GM10847 (cell line): ENCODE data around the gene MRTFA.

Experiments used
- POLR2A ChIP-seq: IDR thresholded peaks from 2 replicates; pipeline ENCODE4 v1.6.1; 2011; ENCODE audit not compliant: insufficient read length; ENCODE audit errors: extremely low read depth

Gene MRTFA

GRCh38 chr22:40526960-40527359 lies 109.6 kb downstream of the MRTFA start:
- TF ChIP-seq POLR2A: no peak

DNA sequence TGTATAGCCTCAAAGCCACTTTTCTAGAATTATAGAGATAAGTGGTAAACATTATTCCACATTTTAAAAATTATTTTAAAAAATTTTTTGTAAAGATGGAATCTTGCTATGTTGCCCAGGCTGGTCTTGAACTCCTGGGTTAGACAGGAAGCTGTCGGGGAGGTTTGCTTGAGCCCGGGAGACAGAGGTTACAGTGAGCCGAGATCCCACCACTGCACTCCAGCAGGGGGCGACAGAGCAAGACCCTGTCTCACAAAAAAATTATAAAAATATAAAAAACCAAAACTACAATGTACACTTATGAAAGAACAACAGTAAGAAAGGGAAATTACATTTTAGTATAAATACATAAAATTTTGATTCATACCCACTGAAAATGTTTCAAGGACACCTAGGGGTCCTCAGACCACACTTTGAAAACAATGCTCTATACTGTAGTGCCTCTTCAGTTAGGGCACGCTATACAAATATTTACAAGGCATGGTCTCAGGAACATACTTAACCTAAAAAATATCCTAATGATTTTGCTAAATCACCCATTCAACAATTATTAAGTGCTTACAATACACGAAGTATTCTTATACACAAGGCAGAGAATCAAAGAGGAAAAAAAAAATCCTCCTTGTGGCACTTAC lies 111.2 kb downstream of the MRTFA start:
- TF ChIP-seq POLR2A: no peak

DNA sequence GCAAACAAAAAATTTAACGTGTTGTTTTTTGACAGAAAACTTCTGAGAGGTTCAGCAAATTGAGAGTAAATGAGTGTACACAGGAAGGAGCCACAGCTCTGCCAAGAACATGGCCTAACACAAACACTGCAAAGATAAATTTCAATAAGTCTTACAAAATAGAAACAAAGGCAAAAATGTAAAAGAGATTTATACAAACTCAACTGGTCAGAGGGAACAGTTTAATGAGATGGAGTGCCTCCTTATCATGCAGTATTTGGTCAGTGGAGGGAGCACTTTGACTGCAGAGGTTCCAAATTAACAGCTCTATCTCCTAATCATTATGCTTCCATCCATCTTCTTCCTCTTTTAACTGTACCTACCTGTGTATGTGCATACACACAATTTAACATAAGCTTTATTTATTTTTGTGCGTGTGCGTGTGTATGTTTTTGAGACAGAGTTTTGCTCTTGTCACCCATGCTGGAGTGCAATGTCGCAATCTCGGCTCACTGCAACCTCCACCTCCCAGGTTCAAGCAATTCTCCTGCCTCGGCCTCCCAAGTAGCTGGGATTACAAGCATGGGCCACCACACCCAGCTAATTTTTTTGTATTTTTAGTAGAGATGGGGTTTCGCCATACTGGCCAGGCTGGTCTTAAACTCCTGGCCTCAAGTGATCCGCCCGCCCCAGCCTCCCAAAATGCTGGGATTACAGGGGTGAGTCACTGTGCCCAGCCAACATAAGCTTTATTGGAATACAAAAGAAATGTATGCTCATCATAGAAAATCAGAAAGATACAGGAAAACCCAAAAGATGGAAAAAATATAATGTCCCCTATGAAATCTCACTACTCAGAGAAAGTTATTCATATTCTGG lies 111.9 kb downstream of the MRTFA start:
- no peak for TF ChIP-seq POLR2A

DNA sequence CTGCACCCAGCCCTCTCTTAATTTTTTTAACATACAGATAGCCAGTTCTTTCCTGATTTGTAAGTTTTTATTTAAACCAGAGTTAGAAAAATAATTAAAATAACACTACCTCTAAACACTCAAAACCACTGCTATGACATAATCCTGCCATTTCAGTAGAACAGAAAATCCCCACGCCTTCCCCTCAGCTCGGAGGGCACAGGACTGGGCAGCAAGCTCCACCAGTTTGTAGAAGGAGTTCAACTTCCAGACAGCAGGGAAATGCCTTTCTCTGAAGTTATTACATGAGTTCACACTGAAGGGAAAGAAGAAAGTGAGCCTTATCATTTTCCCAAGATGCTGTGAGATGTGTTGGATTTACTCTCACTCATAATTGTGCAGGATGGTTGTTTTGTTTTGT lies 114.4 kb downstream of the MRTFA start:
- TF ChIP-seq POLR2A: no peak

- TF ChIP-seq POLR2A: no peak
Measured at GRCh38 chr22:40521046-40521445, 115.5 kb downstream of the MRTFA start.

DNA sequence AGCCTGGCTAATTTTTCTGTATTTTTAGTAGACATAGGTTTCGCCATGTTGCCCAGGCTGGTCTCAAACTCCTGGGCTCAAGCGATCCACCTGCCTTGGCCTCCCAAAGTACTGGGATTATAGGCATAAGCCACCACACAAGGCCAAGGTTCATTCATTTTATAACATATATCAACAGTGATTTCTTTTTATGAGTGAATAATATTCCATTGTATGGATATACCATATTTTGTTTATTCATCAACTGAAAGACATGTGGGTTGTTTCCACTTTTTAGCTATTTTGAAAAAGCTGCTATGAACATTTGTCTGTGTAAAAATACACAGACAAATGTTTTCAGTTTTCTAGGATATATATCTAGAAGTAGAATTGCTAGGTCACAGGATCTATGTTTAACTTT lies 116.0 kb downstream of the MRTFA start:
- no peak for TF ChIP-seq POLR2A

DNA sequence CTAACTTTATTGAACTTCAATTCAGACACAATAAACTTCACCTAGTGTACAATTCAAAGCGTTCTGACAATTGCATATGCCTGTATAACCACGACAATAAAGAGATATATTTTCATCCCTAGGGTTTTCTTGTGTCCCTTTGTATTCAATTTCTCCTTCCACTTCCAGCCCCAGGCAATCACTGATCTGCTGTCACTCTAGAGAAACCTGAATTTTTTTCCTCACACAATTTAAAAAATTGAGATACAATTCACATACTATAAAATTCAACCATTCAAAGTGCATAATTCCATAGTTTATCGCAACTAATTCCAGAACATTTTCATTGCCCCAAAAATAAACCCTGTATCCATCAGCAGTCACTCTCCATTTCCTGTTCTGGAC lies 116.6 kb downstream of the MRTFA start:
- no peak for TF ChIP-seq POLR2A

DNA sequence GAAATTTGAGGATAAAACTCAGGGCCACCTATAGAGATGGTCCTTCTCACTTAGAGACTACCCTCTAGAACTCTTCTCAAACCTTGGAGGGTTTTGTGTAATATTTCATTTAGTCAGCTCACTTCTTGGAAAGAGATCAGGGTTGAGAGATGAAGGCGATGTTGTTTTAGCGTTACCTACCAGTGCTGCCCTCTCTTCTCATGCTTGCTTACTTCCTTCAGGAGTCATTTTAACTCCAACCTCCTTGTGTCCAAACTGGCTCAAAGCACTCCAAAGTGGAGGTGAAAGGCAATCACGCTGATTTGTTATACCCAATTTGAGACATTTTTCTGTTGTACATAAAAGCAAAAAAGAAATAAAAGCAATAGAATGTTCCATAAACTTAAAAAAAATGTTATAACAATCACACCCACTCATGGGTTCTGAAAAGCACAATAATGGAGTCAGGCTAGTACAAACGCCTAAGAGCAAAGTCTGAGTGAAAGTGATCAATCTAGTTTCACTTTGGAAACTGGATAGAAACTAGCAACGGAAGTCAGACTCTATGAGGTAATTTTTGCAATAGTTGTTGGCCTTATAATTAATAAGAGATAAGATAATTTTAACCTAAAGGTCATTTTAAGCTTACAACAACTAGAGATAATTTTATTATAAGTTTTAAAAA lies 117.1 kb downstream of the MRTFA start:
- TF ChIP-seq POLR2A: no peak

DNA sequence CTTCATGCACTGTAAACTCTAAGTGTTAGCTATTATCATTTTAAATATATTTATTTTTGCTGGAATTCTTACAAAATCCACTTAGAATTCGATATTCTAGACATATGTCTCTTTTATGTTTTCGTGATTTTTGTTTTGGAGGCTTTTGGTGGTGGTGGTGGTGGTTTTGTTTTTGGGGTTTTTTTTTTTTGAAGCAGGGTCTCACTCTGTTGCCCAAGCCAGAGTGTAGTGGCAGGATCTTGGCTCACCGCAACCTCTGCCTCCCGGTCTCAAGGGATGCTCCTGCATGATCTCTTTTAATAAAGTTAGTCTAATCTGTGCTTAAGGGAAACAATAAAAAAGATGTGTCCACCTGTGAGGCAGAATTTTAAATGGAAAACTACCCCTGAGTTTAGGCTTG lies 117.7 kb downstream of the MRTFA start:
- no peak for TF ChIP-seq POLR2A

DNA sequence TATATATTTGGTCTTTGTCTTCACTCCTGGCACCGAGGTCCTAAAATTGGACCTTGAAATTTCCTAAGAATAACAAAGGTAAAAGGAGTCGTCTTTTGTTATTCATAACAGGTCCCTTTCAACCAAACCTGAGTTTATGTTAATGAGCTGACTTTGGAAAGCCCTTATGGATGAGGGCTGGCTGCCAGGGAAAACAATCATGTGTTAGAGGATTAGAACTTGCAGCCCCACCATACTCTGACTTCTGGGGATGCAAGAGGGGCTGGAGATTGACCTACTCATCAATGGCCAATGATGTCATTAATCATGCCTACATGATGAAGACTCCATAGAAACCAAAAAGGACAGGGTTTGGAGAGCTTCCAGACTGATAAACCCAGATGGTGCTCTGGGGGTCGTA lies 118.9 kb downstream of the MRTFA start:
- TF ChIP-seq POLR2A: no peak

DNA sequence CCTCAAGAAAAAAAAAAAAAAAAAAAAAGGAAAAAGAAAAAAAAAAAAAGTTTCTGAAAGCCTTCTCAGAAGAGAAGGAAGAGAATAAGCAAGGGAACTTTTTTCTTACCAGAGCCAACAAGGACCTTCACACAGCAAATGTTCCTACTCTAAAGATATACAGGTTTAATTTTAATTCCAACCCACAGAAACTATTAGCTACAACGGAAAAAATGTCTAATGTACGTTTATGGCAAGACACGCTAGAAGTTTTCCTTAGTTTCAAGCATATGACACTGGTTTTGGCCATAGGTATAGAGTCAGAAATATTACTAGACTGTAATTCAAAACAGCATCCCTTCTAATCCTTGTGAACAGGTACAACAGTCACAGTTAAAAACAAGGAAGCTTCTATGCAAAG lies 120.1 kb downstream of the MRTFA start:
- no peak for TF ChIP-seq POLR2A

GRCh38 chr22:40512426-40513136 lies 123.9 kb downstream of the MRTFA start:
- no peak for TF ChIP-seq POLR2A

DNA sequence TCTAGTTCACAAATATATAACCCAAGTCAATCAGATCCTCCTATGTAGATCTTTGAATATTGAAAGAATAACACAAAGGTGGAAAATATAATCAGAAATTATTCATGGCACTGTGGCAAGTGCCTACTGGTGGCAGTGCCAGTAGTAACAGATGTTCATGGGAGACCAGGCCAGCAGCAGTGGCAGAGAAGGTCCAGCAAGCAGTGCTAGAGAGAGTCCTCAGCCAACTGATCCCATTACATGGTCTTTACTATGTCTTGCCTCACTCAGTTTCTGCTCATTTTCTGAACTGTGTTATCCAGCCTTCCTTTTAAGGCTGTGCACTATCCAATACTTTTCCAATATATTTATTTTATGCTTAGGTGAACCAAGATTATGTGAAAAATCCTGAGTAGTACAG lies 124.9 kb downstream of the MRTFA start:
- TF ChIP-seq POLR2A: no peak

- no peak for TF ChIP-seq POLR2A
Measured at GRCh38 chr22:40510631-40511364, 125.7 kb downstream of the MRTFA start.
